HG03442 (cell line): ENCODE data around the gene LRCOL1.

Experiments
- ATAC-seq: cut with Tn5 transposase; IDR thresholded peaks from one replicate; pipeline ENCODE4 v1.9.1; 2021; ENCODE audit warnings: mild to moderate bottlenecking, moderate library complexity; ENCODE audit not compliant: unreplicated experiment

LRCOL1 gene

DNA sequence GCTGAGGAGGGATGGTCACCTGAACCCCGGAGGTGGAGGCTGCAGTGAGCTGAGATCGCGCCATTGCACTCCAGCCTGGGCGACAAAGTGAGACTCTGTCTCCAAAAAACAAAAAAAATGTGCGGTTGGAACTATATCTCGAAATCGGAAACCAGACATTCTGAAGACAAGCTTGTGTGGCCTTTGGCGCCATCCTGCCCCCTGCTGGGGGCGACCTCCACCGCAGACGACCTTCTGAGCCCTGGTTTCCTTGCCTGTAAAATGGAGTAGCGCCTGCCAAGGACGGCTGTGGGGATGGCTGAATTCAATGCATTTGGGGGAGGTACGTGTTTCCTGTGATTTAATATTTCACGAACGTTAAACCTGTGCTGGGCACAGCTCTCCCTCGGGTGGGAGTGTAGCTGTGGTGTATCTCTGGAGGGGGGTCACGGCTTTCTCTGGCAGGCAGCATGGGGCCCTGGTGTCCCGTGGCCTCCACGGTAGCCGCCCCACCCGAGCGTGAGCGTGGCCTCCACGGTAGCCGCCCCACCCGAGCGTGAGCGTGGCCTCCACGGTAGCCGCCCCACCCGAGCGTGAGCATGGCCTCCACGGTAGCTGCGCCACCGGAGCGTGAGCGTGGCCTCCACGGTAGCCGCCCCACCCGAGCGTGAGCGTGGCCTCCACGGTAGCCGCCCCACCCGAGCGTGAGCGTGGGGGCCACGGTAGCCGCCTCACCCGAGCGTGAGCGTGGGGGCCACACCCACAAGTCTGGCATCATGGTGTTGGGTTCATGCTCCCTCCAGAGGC lies 55.3 kb downstream of the LRCOL1 start:
- no peak for ATAC-seq
